Kidney (tissue), 14 donors: ENCODE results near the gene LSAMP. TPM values are rescaled to one million over a fixed set of nuclear protein-coding genes. Genes with fewer than 3 reads are reported as not detected.

ENCODE experiments used
- DNase-seq, 5 donors: peaks; one replicate each; pipeline ENCODE4 v3.0.0-alpha.2; 2013 to 2020
- FAIRE-seq: peaks from 2 replicates; lab custom pipeline; 2012; peaks lifted over from hg19 to GRCh38; lab: Jason Lieb, UNC
- H3K27ac ChIP-seq, 2 donors: one replicate each; pipeline ENCODE4 v1.7.0; 2013; ENCODE audit warnings: low read depth in 2 of 2, low read length in 2 of 2, inconsistent platforms in 1 of 2
- H3K27me3 ChIP-seq: one replicate; pipeline ENCODE4 v1.7.1; 2013; ENCODE audit warnings: low read length, inconsistent platforms; ENCODE audit not compliant: control insufficient read depth, insufficient read depth
- H3K36me3 ChIP-seq, 3 donors: one replicate each; pipeline versions ENCODE4 v1.7.0 to v1.7.1; 2013; ENCODE audit warnings: low read length in 3 of 3, control low read depth in 1 of 3, inconsistent platforms in 1 of 3; ENCODE audit not compliant: insufficient read depth in 3 of 3, control insufficient read depth in 2 of 3
- H3K4me1 ChIP-seq, 3 donors: one replicate each; pipeline versions ENCODE4 v1.7.0 to v1.7.1; 2013; ENCODE audit warnings: low read length in 3 of 3, inconsistent platforms in 1 of 3, low read depth in 1 of 3; ENCODE audit not compliant: control insufficient read depth in 2 of 3, insufficient read depth in 2 of 3
- H3K4me3 ChIP-seq, 3 donors: one replicate each; pipeline versions ENCODE4 v1.7.0 to v1.8.1; 2013; ENCODE audit warnings: low read length in 3 of 3, control low read depth in 1 of 3, inconsistent platforms in 1 of 3
- H3K9ac ChIP-seq, 3 donors: one replicate each; pipeline versions ENCODE4 v1.7.0 to v1.7.1; 2013; ENCODE audit warnings: low read length in 3 of 3, control low read depth in 1 of 3, inconsistent platforms in 1 of 3
- H3K9me3 ChIP-seq, 3 donors: one replicate each; pipeline versions ENCODE4 v1.7.0 to v1.7.1; 2013; ENCODE audit warnings: low read length in 3 of 3, control low read depth in 1 of 3, inconsistent platforms in 1 of 3; ENCODE audit not compliant: control insufficient read depth in 2 of 3, insufficient read depth in 1 of 3
- CTCF ChIP-seq: IDR thresholded peaks from 3 replicates; pipeline ENCODE4 v1.5.1; 2012; ENCODE audit warnings: mild to moderate bottlenecking, moderate library complexity, borderline replicate concordance; ENCODE audit not compliant: insufficient read depth; ENCODE audit errors: extremely low read depth
- intact Hi-C: fragments of 100-400 bp; cut with DNase I; formaldehyde crosslinking; loops from one replicate; pipeline ENCODE4 v1.11.1; 2022
- polyA plus RNA-seq: library from polyadenylated mRNA; stranded (reverse); fragments of 350-450 nt; fragmentation: Illumina TruSeq; extraction: RNeasy Lipid Tissue Mini Kit (QIAGEN cat#74804); gene quantifications from one replicate; pipeline ENCODE4 v1.2.3, GENCODE V29; 2014; ENCODE audit warnings: low read depth, low replicate concordance; ENCODE audit not compliant: insufficient read depth
- total RNA-seq: library from RNA; stranded (reverse); fragmentation: NEBNext Ultra II Directional; extraction: Animal tissue kit (Norgen Biotek cat#: 25700); gene quantifications from one replicate; pipeline ENCODE4 v1.2.1, GENCODE V29; 2021
- donor health status: control.
- donor health status: control.
- donor health status: control.
- donor health status: control.
- donor health status: control.
- donor health status: DM: yes; HTN: yes; CAD: no.
- donor health status: Normal renal cell carcinoma (clear cell type).

The LSAMP gene
- total and polyA plus RNA-seq, 2 donors from 2014 or later = 1.4 to 3.5 TPM

GRCh38 chr3:116140100-116140689 lies 305.1 kb downstream of the LSAMP start:
- no peaks in the 10 kb centered on the region for H3K4me1 ChIP-seq
- peak in 2 of 5 donors; percentile 26 to 54 for DNase-seq
- FAIRE-seq = peak; percentile 70
- no peaks in the 10 kb centered on the region for H3K27me3 ChIP-seq
- H3K9ac ChIP-seq = no peak overlapping the region
- peak; percentile 74 for TF ChIP-seq CTCF
- no peaks in the 10 kb centered on the region for H3K36me3 ChIP-seq
- no peak overlapping the region for H3K4me3 ChIP-seq
- H3K27ac ChIP-seq = no peak overlapping the region
- intact Hi-C loops = no loop called here
- H3K9me3 ChIP-seq = peaks cover 0 to 1% (median 0%) of the 10 kb centered on the region in 3 donors

- no peak for TF ChIP-seq CTCF
- Histone ChIP-seq H3K27me3 (no peaks in the 10 kb centered on the region), H3K9me3 (no peaks in the 10 kb centered on the region), H3K4me1 (no peaks in the 10 kb centered on the region), H3K9ac (no peak overlapping the region), H3K4me3 (no peak overlapping the region), H3K27ac (no peak overlapping the region), H3K36me3 (no peaks in the 10 kb centered on the region)
- FAIRE-seq (no peak), DNase-seq (no peak)
- intact Hi-C loops = no loop called here
These were observed 305.6 kb downstream of the LSAMP start for GRCh38 chr3:116139641-116140040.

- intact Hi-C loops = no loop called here
- no peak for FAIRE-seq
These were observed 309.7 kb downstream of the LSAMP start for GRCh38 chr3:116135457-116136085.

More at GRCh38 chr3:116135457-116136085, 309.7 kb downstream of the LSAMP start:
- Histone ChIP-seq H3K27ac (no peak overlapping the region), H3K9ac (no peak overlapping the region), H3K4me1 (no peaks in the 10 kb centered on the region), H3K36me3 (no peaks in the 10 kb centered on the region), H3K9me3 (no peaks in the 10 kb centered on the region), H3K27me3 (no peaks in the 10 kb centered on the region), H3K4me3 (no peak overlapping the region)
- DNase-seq = peak in 4 of 5 donors; percentile 65 to 93 (median 85)
- no peak for TF ChIP-seq CTCF
